H1 (cell line): ENCODE results near the gene PRRT1. TPM values are rescaled to one million over a fixed set of nuclear protein-coding genes. Genes with fewer than 3 reads are reported as not detected.

Source experiments
- CTCF ChIA-PET: fragments of 300-600 bp; sonication (Branson Sonifier 250); formaldehyde crosslinking; loops from one replicate; lab custom pipeline; 2021; ENCODE audit not compliant: partially characterized antibody; lab: Charles Lee
- POLR2A ChIA-PET: fragments of 300-600 bp; sonication (Branson Sonifier 250); formaldehyde crosslinking; loops from one replicate; lab custom pipeline; 2021; ENCODE audit warnings: inconsistent platforms; ENCODE audit not compliant: partially characterized antibody; lab: Charles Lee
- DNase-seq, 2 experiments: peaks; one replicate each; pipeline versions ENCODE4 v3.0.0 to v3.0.0-alpha.2; 2010 to 2022; ENCODE audit warnings: low spot score in 2 of 2, low read depth in 1 of 2, mixed read lengths in 1 of 2
- FAIRE-seq: peaks from 2 replicates; lab custom pipeline; 2011; peaks lifted over from hg19 to GRCh38; lab: Jason Lieb, UNC
- H2AFZ ChIP-seq: 2 replicates; pipeline ENCODE4 v1.8.1; 2012; ENCODE audit warnings: low read length, inconsistent platforms
- H2AK5ac ChIP-seq: 2 replicates; pipeline ENCODE4 v1.6.1; 2013; ENCODE audit warnings: low read depth, low read length
- H2BK120ac ChIP-seq: replicated peaks from 2 replicates; pipeline ENCODE3; 2013; ENCODE audit warnings: low read depth, low read length, inconsistent platforms
- H2BK12ac ChIP-seq: 2 replicates; pipeline ENCODE4 v1.6.1; 2013; ENCODE audit warnings: low read depth, low read length
- H2BK15ac ChIP-seq: 2 replicates; pipeline ENCODE4 v1.6.1; 2013; ENCODE audit warnings: low read length
- H2BK20ac ChIP-seq: 2 replicates; pipeline ENCODE4 v1.6.1; 2013; ENCODE audit warnings: low read length
- H2BK5ac ChIP-seq: 2 replicates; pipeline ENCODE4 v1.6.1; 2013; ENCODE audit warnings: low read depth, low read length
- H3K14ac ChIP-seq: 2 replicates; pipeline ENCODE4 v1.6.1; 2013; ENCODE audit warnings: inconsistent platforms; ENCODE audit not compliant: insufficient read length
- H3K18ac ChIP-seq: 2 replicates; pipeline ENCODE4 v1.6.1; 2013; ENCODE audit warnings: low read length; ENCODE audit errors: extremely low read depth
- H3K23ac ChIP-seq: 2 replicates; pipeline ENCODE4 v1.6.1; 2013; ENCODE audit warnings: inconsistent platforms; ENCODE audit not compliant: insufficient read length
- H3K23me2 ChIP-seq: 2 replicates; pipeline ENCODE4 v1.6.1; 2013; ENCODE audit warnings: low read depth, low read length
- H3K27ac ChIP-seq: 2 replicates; pipeline ENCODE4 v1.6.1; 2011; ENCODE audit warnings: low read depth, low read length, inconsistent platforms
- H3K27me3 ChIP-seq, 4 experiments: replicated peaks in 1 of 4; 1 replicate in 1 of 4; 2 replicates in 3 of 4; pipeline versions ENCODE4 v1.6.1 to v1.8.1; 2011 to 2013; ENCODE audit warnings: low read length in 3 of 4, mild to moderate bottlenecking in 3 of 4, inconsistent platforms in 2 of 4, mixed read lengths in 2 of 4, moderate library complexity in 1 of 4; ENCODE audit not compliant: control insufficient read depth in 3 of 4, insufficient read depth in 3 of 4; ENCODE audit errors: extremely low read depth in 1 of 4
- H3K36me3 ChIP-seq, 4 experiments: 2 replicates each; pipeline versions ENCODE4 v1.6.1 to v1.8.1; 2011 to 2013; ENCODE audit warnings: mild to moderate bottlenecking in 4 of 4, low read length in 3 of 4, moderate library complexity in 2 of 4, control low read depth in 1 of 4, inconsistent platforms in 1 of 4; ENCODE audit not compliant: insufficient read depth in 4 of 4, control insufficient read depth in 2 of 4
- H3K4ac ChIP-seq: replicated peaks from 2 replicates; pipeline ENCODE3; 2013; ENCODE audit warnings: low read length, low read depth, mixed read lengths, inconsistent platforms; ENCODE audit not compliant: insufficient read length
- H3K4me1 ChIP-seq, 4 experiments: replicated peaks in 1 of 4; 1 replicate in 1 of 4; 2 replicates in 3 of 4; pipeline versions ENCODE4 v1.6.1 to v1.8.1; 2011 to 2013; ENCODE audit warnings: low read length in 3 of 4, inconsistent platforms in 2 of 4, mixed read lengths in 1 of 4; ENCODE audit not compliant: insufficient read depth in 4 of 4, control insufficient read depth in 3 of 4
- H3K4me2 ChIP-seq, 2 experiments: 2 replicates each; pipeline versions ENCODE4 v1.6.1 to v1.8.1; 2011 to 2013; ENCODE audit warnings: low read depth in 2 of 2, low read length in 2 of 2, control low read depth in 1 of 2, inconsistent platforms in 1 of 2, mild to moderate bottlenecking in 1 of 2; ENCODE audit not compliant: insufficient read depth in 1 of 2
- H3K4me3 ChIP-seq, 4 experiments: fragments of 200-600, 300-600 bp in 1 of 4; sonication (generic), shearing (Covaris generic), sonication (Bioruptor Twin) in 1 of 4; 2 replicates each; pipeline versions ENCODE4 v1.5.1 to v1.8.1; 2011 to 2016; ENCODE audit warnings: low read length in 4 of 4, low read depth in 3 of 4, control low read depth in 2 of 4, inconsistent platforms in 2 of 4, mild to moderate bottlenecking in 2 of 4, mixed read lengths in 1 of 4, moderate library complexity in 1 of 4; ENCODE audit not compliant: insufficient read depth in 2 of 4; ENCODE audit errors: extremely low read depth in 1 of 4
- H3K56ac ChIP-seq: replicated peaks from 2 replicates; pipeline ENCODE3; 2013; ENCODE audit warnings: low read depth, mild to moderate bottlenecking, mixed read lengths, low read length, inconsistent platforms; ENCODE audit not compliant: insufficient read length
- H3K79me1 ChIP-seq: 2 replicates; pipeline ENCODE4 v1.6.1; 2013; ENCODE audit warnings: low read depth, low read length, control low read depth
- H3K79me2 ChIP-seq, 2 experiments: 2 replicates each; pipeline versions ENCODE4 v1.6.1 to v1.8.1; 2012 to 2013; ENCODE audit warnings: low read length in 2 of 2, mild to moderate bottlenecking in 2 of 2, inconsistent platforms in 1 of 2; ENCODE audit not compliant: insufficient read depth in 2 of 2, control insufficient read depth in 1 of 2
- H3K9ac ChIP-seq, 4 experiments: replicated peaks in 1 of 4; 1 replicate in 1 of 4; 2 replicates in 3 of 4; pipeline versions ENCODE4 v1.6.1 to v1.8.1; 2011 to 2013; ENCODE audit warnings: low read depth in 3 of 4, low read length in 3 of 4, control low read depth in 2 of 4, mild to moderate bottlenecking in 2 of 4, moderate library complexity in 2 of 4, inconsistent platforms in 1 of 4; ENCODE audit errors: extremely low read depth in 1 of 4
- H3K9me3 ChIP-seq, 2 experiments: 2 replicates each; pipeline versions ENCODE4 v1.6.1 to v1.8.1; 2012 to 2013; ENCODE audit warnings: mild to moderate bottlenecking in 2 of 2, moderate library complexity in 2 of 2, control low read depth in 1 of 2, inconsistent platforms in 1 of 2, low read depth in 1 of 2, low read length in 1 of 2, mixed read lengths in 1 of 2; ENCODE audit not compliant: insufficient read depth in 2 of 2
- H4K20me1 ChIP-seq, 2 experiments: replicated peaks in 1 of 2; 2 replicates each; pipeline versions ENCODE3 to v1.8.1; 2011 to 2013; ENCODE audit warnings: inconsistent platforms in 2 of 2, low read length in 2 of 2, mild to moderate bottlenecking in 1 of 2; ENCODE audit not compliant: insufficient read depth in 2 of 2, control insufficient read depth in 1 of 2
- H4K5ac ChIP-seq: 2 replicates; pipeline ENCODE4 v1.6.1; 2013; ENCODE audit warnings: low read length, low read depth, mixed read lengths, inconsistent platforms; ENCODE audit not compliant: insufficient read length
- H4K8ac ChIP-seq: 2 replicates; pipeline ENCODE4 v1.8.0; 2013; ENCODE audit warnings: mild to moderate bottlenecking, moderate library complexity, low read length, inconsistent platforms; ENCODE audit not compliant: insufficient read depth; ENCODE audit errors: extremely low read depth
- H4K91ac ChIP-seq: replicated peaks from 2 replicates; pipeline ENCODE3; 2013; ENCODE audit warnings: low read length, mixed read lengths, inconsistent platforms; ENCODE audit not compliant: insufficient read length
- BACH1 ChIP-seq: IDR thresholded peaks from 2 replicates; pipeline ENCODE4 v1.6.1; 2012; ENCODE audit warnings: low read length, improper control_type of control experiment
- CREB1 ChIP-seq: IDR thresholded peaks from 2 replicates; pipeline ENCODE4 v1.6.1; 2012; ENCODE audit warnings: inconsistent platforms
- NANOG ChIP-seq: IDR thresholded peaks from 2 replicates; pipeline ENCODE4 v1.6.1; 2011; ENCODE audit warnings: low read length, low read depth, mild to moderate bottlenecking, inconsistent platforms; ENCODE audit not compliant: insufficient read depth, poor library complexity, severe bottlenecking
- PHF8 ChIP-seq: fragments of 200-600 bp; sonication (generic); conservative IDR thresholded peaks from 2 replicates; pipeline ENCODE4 v1.7.1; 2012; ENCODE audit warnings: low read depth, mild to moderate bottlenecking, inconsistent platforms, low read length, moderate library complexity
- RAD21 ChIP-seq, 2 experiments: IDR thresholded peaks in 1 of 2; conservative IDR thresholded peaks in 1 of 2; 2 replicates each; pipeline ENCODE4 v1.6.1; 2011; ENCODE audit warnings: low read depth in 2 of 2, low read length in 2 of 2, improper control_type of control experiment in 1 of 2, inconsistent platforms in 1 of 2, mild to moderate bottlenecking in 1 of 2, moderate library complexity in 1 of 2
- RBBP5 ChIP-seq: IDR thresholded peaks from 2 replicates; pipeline ENCODE4 v1.7.1; 2012; ENCODE audit warnings: low read depth, mild to moderate bottlenecking, inconsistent platforms, low read length, moderate library complexity, borderline replicate concordance
- SAP30 ChIP-seq: fragments of 300-600 bp; sonication (generic); IDR thresholded peaks from 2 replicates; pipeline ENCODE4 v1.7.1; 2012; ENCODE audit warnings: low read length, moderate library complexity, mild to moderate bottlenecking, inconsistent platforms; ENCODE audit not compliant: insufficient read depth, insufficient replicate concordance
- SIN3A ChIP-seq, 2 experiments: IDR thresholded peaks in 1 of 2; conservative IDR thresholded peaks in 1 of 2; 2 replicates each; pipeline ENCODE4 v1.6.1; 2011 to 2012; ENCODE audit warnings: low read length in 2 of 2, improper control_type of control experiment in 1 of 2, low read depth in 1 of 2, mild to moderate bottlenecking in 1 of 2
- YY1 ChIP-seq: IDR thresholded peaks from 2 replicates; pipeline ENCODE4 v1.6.1; 2011; ENCODE audit warnings: low read depth, mild to moderate bottlenecking, low read length
- WGBS, 2 experiments: shearing (Covaris generic) in 1 of 2; methylation state at CpG; one replicate each; pipeline versions ENCODE4 v1.1.6 to v1.1.7; 2013 to 2015; ENCODE audit warnings: low lambda C conversion rate in 2 of 2, mixed read lengths in 2 of 2, inconsistent platforms in 1 of 2, low coverage in 1 of 2, missing lambda C conversion rate in 1 of 2; ENCODE audit not compliant: insufficient replicate concordance in 2 of 2, insufficient coverage in 1 of 2, insufficient read length in 1 of 2; ENCODE audit errors: extremely low coverage in 1 of 2, missing lambda C conversion rate in 1 of 2; 5-methylcytosine and 5-hydroxymethylcytosine counted together
- polyA plus RNA-seq, 7 experiments: library from polyadenylated mRNA; depleted of rRNA in 3 of 7; stranded (reverse) in 5 of 7; unstranded in 2 of 7; fragments of >200 nt in 5 of 7; fragments of 200-250 nt in 2 of 7; gene quantifications; 1 replicate in 5 of 7; 2 replicates in 1 of 7; 4 replicates in 1 of 7; pipeline versions ENCODE4 v1.2.1 to v1.2.3, GENCODE V29; 2011 to 2013; ENCODE audit warnings: missing spikeins in 2 of 7, mixed read lengths in 2 of 7
- total RNA-seq: library from RNA; stranded (reverse); fragmentation: NEBNext Ultra II Directional; extraction: Animal tissue kit (Norgen Biotek cat#: 25700); gene quantifications from 2 replicates; pipeline ENCODE4 v1.2.1, GENCODE V29; 2021

PRRT1 gene
- total and polyA plus RNA-seq, 2 of the 8 experiments (the other 6 are each of a cell fraction or from before 2014, with no cell fraction given), result 0.71 to 2.8 TPM

GRCh38 chr6:32149092-32149755 is 2.5 kb downstream of the PRRT1 start:
- FAIRE-seq (no peak), DNase-seq (no peak)
- peak overlapping the region; percentile 85; the same call in 1 of the 2 replicates for H4K8ac ChIP-seq
- no peak overlapping the region for H4K91ac ChIP-seq
- peaks cover 22% of the 10 kb centered on the region for H3K23me2 ChIP-seq
- no peak overlapping the region for H2BK20ac ChIP-seq
- no peak overlapping the region; the same call in 1 of the 2 replicates for H2BK12ac ChIP-seq
- H3K27me3 ChIP-seq, result peaks cover 4 to 41% (median 37%) of the 10 kb centered on the region in 4 experiments
- no peak overlapping the region for H3K23ac ChIP-seq
- no peaks in the 10 kb centered on the region for H3K9me3 ChIP-seq
- no peak overlapping the region for H3K27ac ChIP-seq
- no peaks in the 10 kb centered on the region for H3K79me2 ChIP-seq
- peak overlapping the region; percentile 67; the same call in 1 of the 2 replicates for H2AFZ ChIP-seq
- no peaks in the 10 kb centered on the region for H4K20me1 ChIP-seq
- H3K9ac ChIP-seq, result peak overlapping the region in 3 of 4 experiments; percentile 33 to 47 (median 34); a peak in 1 of 7 replicates
- no peaks in the 10 kb centered on the region for H3K79me1 ChIP-seq
- no peaks in the 10 kb centered on the region for H3K36me3 ChIP-seq
- H2AK5ac ChIP-seq, result no peak overlapping the region
- peak overlapping the region; percentile 94 to 100 for H3K4me2 ChIP-seq
- WGBS, 2 experiments, result 13% methylated on average over 43 of the region's 47 CpGs; no CpG with 5 or more reads in 1 of the 2 experiments
- H2BK5ac ChIP-seq, result no peak overlapping the region
- no peak overlapping the region for H4K5ac ChIP-seq
- no peak overlapping the region for H3K14ac ChIP-seq
- CTCF ChIA-PET, result interaction anchor here (0.8 to 4.7 kb wide), 17 partner anchors 13 to 264 kb away, joined by 3 to 23 read pairs (median 4); partner anchors contain the start of genes ATF6B, GPSM3 and PBX2
- H3K56ac ChIP-seq, result no peak overlapping the region
- H2BK15ac ChIP-seq, result no peak overlapping the region; the same call in 1 of the 2 replicates
- peak overlapping the region; percentile 46 to 76 (median 70) for H3K4me3 ChIP-seq
- peak overlapping the region; percentile 32; the same call in 1 of the 2 replicates for H3K18ac ChIP-seq
- no peak overlapping the region for H2BK120ac ChIP-seq
- POLR2A ChIA-PET, result interaction anchor here (0.8 to 9.2 kb wide), 11 partner anchors 10 to 822 kb away, joined by 3 to 70 read pairs (median 5); partner anchors contain the start of genes AGPAT1, ATF6B, FKBPL and GPSM3
- peaks cover 10 to 33% (median 16%) of the 10 kb centered on the region in 4 experiments for H3K4me1 ChIP-seq
- H3K4ac ChIP-seq, result no peak overlapping the region
- TF ChIP-seq SAP30 (peak; percentile 31), YY1 (0 out of 2 replicates have a peak, but pooled peaks have one; percentile 6), RAD21 (IDR thresholded peaks at IDR 0.05 in 1 of 2, conservative IDR thresholded peaks at IDR 0.05 in 1 of 2; ENCODE audit: low read depth in 2 of 2, low read length in 2 of 2) (no peak), NANOG (no peak), RBBP5 (0 out of 2 replicates have a peak, but pooled peaks have one; percentile 36), PHF8 (peak; percentile 39; the same call in 1 of the 2 replicates), SIN3A (conservative IDR thresholded peaks at IDR 0.05 in 1 of 2, IDR thresholded peaks at IDR 0.05 in 1 of 2; ENCODE audit: low read depth in 1 of 2, low read length in 2 of 2) (0 out of 4 replicates have a peak, but pooled peaks of 1 of the 2 experiments have one; percentile 13), BACH1 (0 out of 2 replicates have a peak, but pooled peaks have one; percentile 16), CREB1 (no peak)
